ENCODE measurements around the gene HDAC1. TPM values are rescaled to one million over a fixed set of nuclear protein-coding genes. Genes with fewer than 3 reads are reported as not detected.

The HDAC1 gene
- total and polyA plus RNA-seq, 2 of the 13 experiments (the other 11 are each of a cell fraction or from before 2014, with no cell fraction given), result 93.5 to 189 TPM

GRCh38 chr1:32334274-32334861 is 42.5 kb downstream of the HDAC1 start (continued):
- TF ChIP-seq, protein P1, sequence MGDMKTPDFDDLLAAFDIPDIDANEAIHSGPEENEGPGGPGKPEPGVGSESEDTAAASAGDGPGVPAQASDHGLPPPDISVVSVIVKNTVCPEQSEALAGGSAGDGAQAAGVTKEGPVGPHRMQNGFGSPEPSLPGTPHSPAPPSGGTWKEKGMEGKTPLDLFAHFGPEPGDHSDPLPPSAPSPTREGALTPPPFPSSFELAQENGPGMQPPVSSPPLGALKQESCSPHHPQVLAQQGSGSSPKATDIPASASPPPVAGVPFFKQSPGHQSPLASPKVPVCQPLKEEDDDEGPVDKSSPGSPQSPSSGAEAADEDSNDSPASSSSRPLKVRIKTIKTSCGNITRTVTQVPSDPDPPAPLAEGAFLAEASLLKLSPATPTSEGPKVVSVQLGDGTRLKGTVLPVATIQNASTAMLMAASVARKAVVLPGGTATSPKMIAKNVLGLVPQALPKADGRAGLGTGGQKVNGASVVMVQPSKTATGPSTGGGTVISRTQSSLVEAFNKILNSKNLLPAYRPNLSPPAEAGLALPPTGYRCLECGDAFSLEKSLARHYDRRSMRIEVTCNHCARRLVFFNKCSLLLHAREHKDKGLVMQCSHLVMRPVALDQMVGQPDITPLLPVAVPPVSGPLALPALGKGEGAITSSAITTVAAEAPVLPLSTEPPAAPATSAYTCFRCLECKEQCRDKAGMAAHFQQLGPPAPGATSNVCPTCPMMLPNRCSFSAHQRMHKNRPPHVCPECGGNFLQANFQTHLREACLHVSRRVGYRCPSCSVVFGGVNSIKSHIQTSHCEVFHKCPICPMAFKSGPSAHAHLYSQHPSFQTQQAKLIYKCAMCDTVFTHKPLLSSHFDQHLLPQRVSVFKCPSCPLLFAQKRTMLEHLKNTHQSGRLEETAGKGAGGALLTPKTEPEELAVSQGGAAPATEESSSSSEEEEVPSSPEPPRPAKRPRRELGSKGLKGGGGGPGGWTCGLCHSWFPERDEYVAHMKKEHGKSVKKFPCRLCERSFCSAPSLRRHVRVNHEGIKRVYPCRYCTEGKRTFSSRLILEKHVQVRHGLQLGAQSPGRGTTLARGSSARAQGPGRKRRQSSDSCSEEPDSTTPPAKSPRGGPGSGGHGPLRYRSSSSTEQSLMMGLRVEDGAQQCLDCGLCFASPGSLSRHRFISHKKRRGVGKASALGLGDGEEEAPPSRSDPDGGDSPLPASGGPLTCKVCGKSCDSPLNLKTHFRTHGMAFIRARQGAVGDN (CRISPR knock-in tag; IDR thresholded peaks at IDR 0.05), result peak; percentile 66; the same call in 1 of the 2 replicates
- TF ChIP-seq ZBTB14 (CRISPR knock-in tag; IDR thresholded peaks at IDR 0.05) (0 out of 2 replicates have a peak, but pooled peaks have one; percentile 32), ZNF768 (CRISPR knock-in tag; IDR thresholded peaks at IDR 0.05) (0 out of 2 replicates have a peak, but pooled peaks have one; percentile 14), POLR2A (IDR thresholded peaks at IDR 0.05; ENCODE audit: insufficient read depth in 1 of 2, low read depth in 2 of 2, low read length in 2 of 2) (peak in 1 of 2 experiments; percentile 54; a peak in 3 of 4 replicates), TAF1 (CRISPR knock-in tag; IDR thresholded peaks at IDR 0.05) (no peak), ZBTB44 (CRISPR knock-in tag; IDR thresholded peaks at IDR 0.05) (no peak), ZBTB42 (CRISPR knock-in tag; IDR thresholded peaks at IDR 0.05) (0 out of 2 replicates have a peak, but pooled peaks have one; percentile 27), KDM1A (CRISPR knock-in tag; IDR thresholded peaks at IDR 0.05) (peak; percentile 9; the same call in 1 of the 2 replicates)
- TF ChIP-seq, protein P2, sequence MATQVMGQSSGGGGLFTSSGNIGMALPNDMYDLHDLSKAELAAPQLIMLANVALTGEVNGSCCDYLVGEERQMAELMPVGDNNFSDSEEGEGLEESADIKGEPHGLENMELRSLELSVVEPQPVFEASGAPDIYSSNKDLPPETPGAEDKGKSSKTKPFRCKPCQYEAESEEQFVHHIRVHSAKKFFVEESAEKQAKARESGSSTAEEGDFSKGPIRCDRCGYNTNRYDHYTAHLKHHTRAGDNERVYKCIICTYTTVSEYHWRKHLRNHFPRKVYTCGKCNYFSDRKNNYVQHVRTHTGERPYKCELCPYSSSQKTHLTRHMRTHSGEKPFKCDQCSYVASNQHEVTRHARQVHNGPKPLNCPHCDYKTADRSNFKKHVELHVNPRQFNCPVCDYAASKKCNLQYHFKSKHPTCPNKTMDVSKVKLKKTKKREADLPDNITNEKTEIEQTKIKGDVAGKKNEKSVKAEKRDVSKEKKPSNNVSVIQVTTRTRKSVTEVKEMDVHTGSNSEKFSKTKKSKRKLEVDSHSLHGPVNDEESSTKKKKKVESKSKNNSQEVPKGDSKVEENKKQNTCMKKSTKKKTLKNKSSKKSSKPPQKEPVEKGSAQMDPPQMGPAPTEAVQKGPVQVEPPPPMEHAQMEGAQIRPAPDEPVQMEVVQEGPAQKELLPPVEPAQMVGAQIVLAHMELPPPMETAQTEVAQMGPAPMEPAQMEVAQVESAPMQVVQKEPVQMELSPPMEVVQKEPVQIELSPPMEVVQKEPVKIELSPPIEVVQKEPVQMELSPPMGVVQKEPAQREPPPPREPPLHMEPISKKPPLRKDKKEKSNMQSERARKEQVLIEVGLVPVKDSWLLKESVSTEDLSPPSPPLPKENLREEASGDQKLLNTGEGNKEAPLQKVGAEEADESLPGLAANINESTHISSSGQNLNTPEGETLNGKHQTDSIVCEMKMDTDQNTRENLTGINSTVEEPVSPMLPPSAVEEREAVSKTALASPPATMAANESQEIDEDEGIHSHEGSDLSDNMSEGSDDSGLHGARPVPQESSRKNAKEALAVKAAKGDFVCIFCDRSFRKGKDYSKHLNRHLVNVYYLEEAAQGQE (IDR thresholded peaks at IDR 0.05; ENCODE audit: borderline replicate concordance in 1 of 2, low read depth in 1 of 2, low read length in 2 of 2), result no peak
- TF ChIP-seq, protein P3, sequence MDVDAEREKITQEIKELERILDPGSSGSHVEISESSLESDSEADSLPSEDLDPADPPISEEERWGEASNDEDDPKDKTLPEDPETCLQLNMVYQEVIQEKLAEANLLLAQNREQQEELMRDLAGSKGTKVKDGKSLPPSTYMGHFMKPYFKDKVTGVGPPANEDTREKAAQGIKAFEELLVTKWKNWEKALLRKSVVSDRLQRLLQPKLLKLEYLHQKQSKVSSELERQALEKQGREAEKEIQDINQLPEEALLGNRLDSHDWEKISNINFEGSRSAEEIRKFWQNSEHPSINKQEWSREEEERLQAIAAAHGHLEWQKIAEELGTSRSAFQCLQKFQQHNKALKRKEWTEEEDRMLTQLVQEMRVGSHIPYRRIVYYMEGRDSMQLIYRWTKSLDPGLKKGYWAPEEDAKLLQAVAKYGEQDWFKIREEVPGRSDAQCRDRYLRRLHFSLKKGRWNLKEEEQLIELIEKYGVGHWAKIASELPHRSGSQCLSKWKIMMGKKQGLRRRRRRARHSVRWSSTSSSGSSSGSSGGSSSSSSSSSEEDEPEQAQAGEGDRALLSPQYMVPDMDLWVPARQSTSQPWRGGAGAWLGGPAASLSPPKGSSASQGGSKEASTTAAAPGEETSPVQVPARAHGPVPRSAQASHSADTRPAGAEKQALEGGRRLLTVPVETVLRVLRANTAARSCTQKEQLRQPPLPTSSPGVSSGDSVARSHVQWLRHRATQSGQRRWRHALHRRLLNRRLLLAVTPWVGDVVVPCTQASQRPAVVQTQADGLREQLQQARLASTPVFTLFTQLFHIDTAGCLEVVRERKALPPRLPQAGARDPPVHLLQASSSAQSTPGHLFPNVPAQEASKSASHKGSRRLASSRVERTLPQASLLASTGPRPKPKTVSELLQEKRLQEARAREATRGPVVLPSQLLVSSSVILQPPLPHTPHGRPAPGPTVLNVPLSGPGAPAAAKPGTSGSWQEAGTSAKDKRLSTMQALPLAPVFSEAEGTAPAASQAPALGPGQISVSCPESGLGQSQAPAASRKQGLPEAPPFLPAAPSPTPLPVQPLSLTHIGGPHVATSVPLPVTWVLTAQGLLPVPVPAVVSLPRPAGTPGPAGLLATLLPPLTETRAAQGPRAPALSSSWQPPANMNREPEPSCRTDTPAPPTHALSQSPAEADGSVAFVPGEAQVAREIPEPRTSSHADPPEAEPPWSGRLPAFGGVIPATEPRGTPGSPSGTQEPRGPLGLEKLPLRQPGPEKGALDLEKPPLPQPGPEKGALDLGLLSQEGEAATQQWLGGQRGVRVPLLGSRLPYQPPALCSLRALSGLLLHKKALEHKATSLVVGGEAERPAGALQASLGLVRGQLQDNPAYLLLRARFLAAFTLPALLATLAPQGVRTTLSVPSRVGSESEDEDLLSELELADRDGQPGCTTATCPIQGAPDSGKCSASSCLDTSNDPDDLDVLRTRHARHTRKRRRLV (CRISPR knock-in tag; IDR thresholded peaks at IDR 0.05), result no peak

Measured in HepG2 (cell line).